HG03469 (cell line): ENCODE measurements around the gene BARX2.

Experiments
- ATAC-seq: cut with Tn5 transposase; IDR thresholded peaks from one replicate; pipeline ENCODE4 v1.9.1; 2021; ENCODE audit warnings: mild to moderate bottlenecking, moderate library complexity, moderate number of reproducible peaks; ENCODE audit not compliant: unreplicated experiment

BARX2 gene

DNA sequence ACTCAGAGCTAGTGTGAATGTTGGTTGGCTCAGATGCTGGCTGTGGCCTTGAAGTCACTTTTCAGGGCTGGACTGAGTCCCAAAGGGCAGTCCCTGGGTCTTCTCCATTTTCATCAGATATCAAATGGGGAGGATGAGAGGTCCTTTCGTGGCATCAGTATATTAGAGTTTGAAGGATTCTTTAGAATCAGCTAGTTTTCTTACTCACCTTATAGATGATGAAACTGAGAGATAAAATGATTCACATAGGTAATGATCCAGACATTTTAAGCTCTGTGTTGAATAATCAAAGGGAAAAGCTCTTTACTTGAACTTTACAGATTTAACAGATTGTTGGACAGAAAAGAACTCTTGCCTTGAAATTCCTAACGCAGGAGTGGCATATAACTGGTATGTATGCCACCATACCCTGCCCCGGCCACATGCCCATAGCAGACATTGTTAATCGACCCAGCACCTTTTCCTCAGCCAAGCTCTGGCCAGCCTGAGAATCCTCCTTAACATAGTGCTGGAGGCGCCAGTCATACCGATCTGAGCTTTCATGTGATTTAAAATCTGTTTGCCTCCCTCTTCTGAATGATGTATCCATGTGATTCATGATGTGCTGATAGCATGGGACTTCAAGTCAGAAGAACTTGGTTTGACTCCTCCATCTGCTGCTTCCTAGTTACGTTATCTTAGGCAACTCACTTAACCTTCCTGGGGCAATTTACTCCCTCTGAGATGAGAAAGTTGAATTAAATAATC, 60.0 kb downstream of the BARX2 start:
- ATAC-seq: no peak

DNA sequence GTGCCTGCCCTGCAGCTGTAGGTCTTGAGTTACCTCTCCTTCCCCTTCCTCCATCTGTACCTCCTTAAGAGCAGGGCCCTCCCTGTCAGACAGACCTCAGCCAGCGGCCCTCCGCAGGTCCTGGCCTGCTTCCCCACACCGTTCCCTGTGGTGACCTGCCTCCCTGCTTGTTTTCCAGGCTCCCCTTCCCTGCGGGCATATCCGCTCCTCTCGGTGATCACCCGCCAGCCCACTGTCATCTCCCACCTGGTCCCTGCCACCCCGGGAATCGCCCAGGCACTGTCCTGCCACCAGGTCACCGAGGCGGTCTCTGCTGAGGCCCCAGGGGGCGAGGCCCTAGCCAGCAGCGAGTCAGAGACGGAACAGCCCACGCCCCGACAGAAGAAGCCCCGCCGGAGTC, 60.9 kb downstream of the BARX2 start:
- ATAC-seq: no peak

DNA sequence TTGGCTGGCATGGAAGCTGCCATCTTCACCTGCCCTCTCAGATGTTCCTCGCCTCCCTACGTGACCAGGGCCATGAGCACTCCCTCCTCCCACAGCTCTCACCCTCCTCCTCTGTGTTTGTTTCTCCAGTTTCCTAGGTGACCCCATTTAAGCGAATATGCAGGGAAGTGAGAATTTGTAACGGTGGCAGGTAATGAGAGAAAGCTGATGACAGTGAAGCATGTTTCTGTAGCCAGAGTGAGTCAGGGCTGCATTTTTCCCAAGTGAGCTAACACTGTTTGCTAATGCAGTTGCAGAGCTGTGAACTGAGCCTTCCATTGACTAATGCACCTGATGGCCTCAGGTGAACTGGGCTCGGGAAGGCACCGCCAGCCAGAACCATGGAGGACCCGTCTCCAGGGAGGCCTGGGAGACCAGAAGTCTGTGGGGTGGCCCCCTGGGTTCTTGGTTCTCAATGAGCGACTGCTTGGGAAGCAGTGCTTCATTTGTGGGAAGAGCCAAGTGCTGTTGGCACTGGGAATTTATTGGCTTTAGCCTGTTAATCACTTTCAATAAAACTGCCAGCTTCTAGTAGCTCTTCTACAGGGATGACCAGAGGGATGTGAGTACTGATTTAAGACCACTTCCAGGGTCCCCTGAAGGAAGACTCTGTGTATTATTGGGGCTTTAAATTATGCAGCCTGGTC, 64.5 kb downstream of the BARX2 start:
- ATAC-seq: no peak

- ATAC-seq: no peak
Measured at GRCh38 chr11:129442171-129442570, 66.5 kb downstream of the BARX2 start.

GRCh38 chr11:129443276-129443675, 67.6 kb downstream of the BARX2 start:
- ATAC-seq: no peak

DNA sequence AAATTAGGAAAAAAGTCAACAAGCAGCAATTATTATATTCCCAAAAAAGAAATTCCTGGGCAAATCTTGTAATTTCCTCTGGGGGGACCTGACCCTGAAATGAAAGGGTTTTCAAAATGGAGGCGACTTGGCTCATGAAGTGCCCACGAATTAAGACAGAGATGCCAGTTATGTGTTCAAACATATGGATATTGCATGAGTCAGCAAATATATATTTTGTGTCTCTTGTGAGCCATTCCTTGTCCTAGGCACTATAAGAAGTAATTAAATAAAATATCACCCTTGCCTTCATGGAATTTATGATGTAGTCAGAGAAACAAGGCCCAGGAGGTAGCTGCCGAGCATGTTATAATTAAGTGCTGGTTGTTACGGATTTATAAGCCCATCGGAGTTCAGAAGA, 68.6 kb downstream of the BARX2 start:
- no peak for ATAC-seq

DNA sequence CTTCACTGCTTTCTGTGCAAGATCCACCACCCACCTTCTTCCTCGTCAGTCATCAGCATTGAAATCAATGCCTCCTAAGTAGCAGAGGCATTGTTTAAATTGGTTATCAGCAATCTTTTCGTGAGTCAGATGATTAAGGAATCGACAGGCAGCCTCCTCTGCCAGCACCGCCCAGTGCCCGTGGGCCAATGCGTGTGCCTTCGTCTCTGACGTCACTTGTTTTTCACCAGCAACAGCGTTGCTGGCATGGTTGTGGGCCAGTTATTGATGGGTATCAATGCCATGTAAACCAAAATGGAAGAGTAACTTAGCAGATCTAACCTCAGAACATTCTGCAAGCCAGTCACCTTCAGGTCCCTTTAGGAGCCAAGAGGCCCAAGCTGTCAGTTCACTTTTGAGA, 69.6 kb downstream of the BARX2 start:
- ATAC-seq: no peak

DNA sequence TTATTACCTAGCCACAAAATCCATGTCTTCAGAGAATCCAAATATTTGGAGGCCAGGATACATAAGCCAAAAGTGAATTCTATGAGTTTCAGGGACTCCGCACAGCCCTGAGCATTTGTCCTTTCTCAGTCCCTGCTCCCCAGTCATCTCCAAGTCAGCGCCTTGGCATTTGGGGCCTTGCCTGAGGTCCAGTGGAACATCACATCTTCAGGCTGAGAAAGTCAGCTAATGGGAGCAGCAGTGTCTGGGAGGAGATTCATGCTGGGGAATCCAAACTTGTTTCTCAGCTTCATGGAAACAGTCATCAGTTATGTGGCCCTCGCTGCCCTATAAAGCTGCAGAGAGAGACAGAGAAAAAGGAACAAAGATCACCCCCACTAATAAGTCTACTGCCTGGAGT, 70.9 kb downstream of the BARX2 start:
- no peak for ATAC-seq

DNA sequence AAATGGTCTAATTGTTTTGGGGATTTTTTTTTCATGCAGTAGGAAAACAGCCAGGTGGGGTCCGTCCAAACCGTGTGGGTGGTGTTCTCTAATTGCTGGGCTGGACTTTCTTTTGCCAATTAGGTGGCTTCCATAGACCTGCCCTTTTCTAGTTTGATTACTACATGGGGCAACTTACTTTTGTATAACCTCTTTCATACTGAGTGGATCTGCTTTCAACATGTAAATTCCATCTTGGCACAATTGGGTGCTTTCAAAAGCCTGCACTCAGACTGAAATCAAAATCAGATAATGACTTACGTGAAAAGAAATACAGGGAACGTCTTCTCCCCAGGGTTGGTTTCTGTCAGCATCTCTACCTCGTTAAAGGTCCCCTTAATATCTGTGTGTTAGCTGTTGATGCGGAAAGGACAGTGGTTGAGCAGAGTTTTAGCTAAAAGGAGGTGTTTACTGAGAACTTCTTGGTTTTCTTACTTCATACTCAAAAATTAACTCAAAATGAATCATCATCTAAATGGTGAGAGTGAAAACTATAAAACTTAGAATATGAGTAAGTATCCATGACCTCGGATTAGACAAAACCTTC, 72.1 kb downstream of the BARX2 start:
- ATAC-seq: no peak

DNA sequence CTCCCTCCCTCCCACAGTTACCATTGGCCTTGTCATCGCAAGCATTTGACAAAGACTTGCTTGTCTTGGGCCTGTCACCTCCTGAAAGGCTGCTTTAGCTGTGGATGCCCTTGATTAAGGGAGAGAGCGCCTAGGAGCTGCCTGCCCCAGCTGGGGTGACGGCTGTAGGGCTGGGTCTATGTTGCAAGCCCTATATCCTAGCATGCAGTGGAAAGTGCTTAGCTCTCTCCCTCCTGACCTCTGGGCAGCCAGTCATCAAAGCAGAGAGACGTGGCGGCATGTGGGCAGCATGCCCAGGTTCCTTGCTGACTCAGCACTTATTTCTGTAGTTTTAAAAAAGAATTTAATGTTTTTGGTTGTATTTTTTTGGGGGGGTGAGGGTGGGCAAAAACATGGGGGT, 75.9 kb downstream of the BARX2 start:
- ATAC-seq: no peak

DNA sequence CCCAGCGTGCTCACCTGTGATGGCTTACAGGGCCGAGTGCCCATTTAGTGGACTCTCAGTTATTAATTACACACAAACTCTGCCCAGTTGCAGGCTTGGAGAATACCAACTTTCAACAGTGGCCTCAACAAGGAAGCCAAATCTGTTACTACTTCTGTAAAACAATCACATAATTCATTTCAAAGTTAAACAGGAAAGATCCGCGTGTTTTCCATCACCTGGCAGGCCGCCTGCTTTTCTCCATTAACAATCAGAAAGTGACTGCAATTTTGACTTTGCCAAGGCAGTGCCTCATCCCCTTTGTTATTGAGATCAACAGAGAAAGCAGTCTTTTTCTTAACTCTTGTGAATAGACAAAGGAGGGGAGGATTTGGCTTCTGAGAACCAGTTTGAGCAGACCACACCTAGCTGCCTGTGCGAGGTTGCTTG, 77.7 kb downstream of the BARX2 start:
- no peak for ATAC-seq

GRCh38 chr11:129455101-129455500, 79.5 kb downstream of the BARX2 start:
- no peak for ATAC-seq

- no peak for ATAC-seq
Measured at GRCh38 chr11:129455756-129456655, 80.4 kb downstream of the BARX2 start.

DNA sequence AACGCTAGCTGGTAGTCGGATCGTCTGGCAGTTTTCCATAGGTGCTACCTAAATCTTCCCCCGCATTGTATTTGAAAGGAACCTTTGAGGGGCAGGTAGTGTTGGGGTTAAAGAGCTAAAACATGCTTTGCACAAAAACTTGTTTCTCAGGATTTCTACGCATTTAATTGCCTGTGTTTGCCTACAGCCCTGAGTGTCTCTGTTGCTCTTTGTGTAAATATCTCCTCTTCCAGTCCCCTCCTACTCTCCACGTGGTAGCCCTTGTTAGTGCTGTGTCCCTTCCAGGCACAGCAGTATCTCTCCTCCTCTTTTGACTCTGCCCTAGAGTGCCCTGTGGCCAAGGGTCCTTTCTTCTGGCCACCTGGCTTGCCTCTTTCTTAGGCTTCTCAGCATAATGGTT, 81.7 kb downstream of the BARX2 start:
- ATAC-seq: no peak

- ATAC-seq: no peak
Measured at GRCh38 chr11:129458278-129458677, 82.6 kb downstream of the BARX2 start.

- no peak for ATAC-seq
Measured at GRCh38 chr11:129458756-129459535, 83.3 kb downstream of the BARX2 start.

GRCh38 chr11:129460714-129461113, 85.1 kb downstream of the BARX2 start:
- no peak for ATAC-seq

DNA sequence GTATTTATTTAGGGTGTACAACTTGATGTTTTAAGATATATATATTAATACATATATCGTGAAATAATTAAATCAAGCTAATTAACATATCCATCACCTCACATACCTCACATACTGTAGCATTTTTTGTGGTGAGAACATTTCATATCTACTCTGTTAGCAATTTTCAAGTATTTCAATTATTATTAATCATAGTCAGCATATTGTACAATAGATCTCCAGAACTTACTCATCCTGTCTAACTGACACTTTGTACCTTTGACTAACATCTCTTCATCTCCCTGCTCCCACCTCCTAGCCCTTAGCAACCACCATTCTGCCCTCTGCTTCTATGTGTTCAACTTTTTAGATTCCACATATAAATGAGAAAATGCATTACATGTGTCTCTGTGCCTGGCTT, 108.4 kb downstream of the BARX2 start:
- no peak for ATAC-seq

GRCh38 chr11:129489249-129489648, 113.6 kb downstream of the BARX2 start:
- no peak for ATAC-seq

GRCh38 chr11:129490004-129490403, 114.4 kb downstream of the BARX2 start:
- no peak for ATAC-seq
